WTC11 (cell line): ENCODE measurements around the gene TAL1. TPM values are rescaled to one million over a fixed set of nuclear protein-coding genes. Genes with fewer than 3 reads are reported as not detected.

Experiments used
- ATAC-seq: fragments of 200-7000 bp; cut with Tn5 transposase; 2 replicates; pipeline ENCODE4 v1.10.0; 2021; ENCODE audit warnings: mild to moderate bottlenecking, moderate library complexity
- CTCF ChIA-PET: fragments of 300-600 bp; sonication (Branson Sonifier 250); formaldehyde crosslinking; loops from one replicate; lab custom pipeline; 2021; ENCODE audit warnings: antibody characterized with exemption; lab: Charles Lee
- POLR2A ChIA-PET: fragments of 350-600 bp; sonication (Branson Sonifier 250); formaldehyde crosslinking; loops from one replicate; lab custom pipeline; 2021; ENCODE audit warnings: antibody characterized with exemption; lab: Charles Lee
- DNase-seq: peaks from one replicate; pipeline ENCODE4 v3.0.0; 2021; ENCODE audit warnings: low spot score
- H3K27ac Mint-ChIP-seq: 2 replicates; pipeline ENCODE4 v1.8.0; 2021; ENCODE audit warnings: mixed read lengths
- H3K27me3 Mint-ChIP-seq: 2 replicates; pipeline ENCODE4 v1.8.0; 2021; ENCODE audit warnings: low read depth, mild to moderate bottlenecking, moderate library complexity, mixed read lengths
- H3K36me3 Mint-ChIP-seq: 2 replicates; pipeline ENCODE4 v1.8.0; 2021; ENCODE audit warnings: mixed read lengths
- H3K4me1 Mint-ChIP-seq: 2 replicates; pipeline ENCODE4 v1.8.0; 2022; ENCODE audit warnings: mixed read lengths
- H3K4me3 Mint-ChIP-seq: 2 replicates; pipeline ENCODE4 v1.8.0; 2021; ENCODE audit warnings: mild to moderate bottlenecking, moderate library complexity, mixed read lengths
- H3K9me3 Mint-ChIP-seq: 2 replicates; pipeline ENCODE4 v1.8.0; 2021; ENCODE audit warnings: mixed read lengths
- ATF3 ChIP-seq: sonication (generic); formaldehyde crosslinking; conservative IDR thresholded peaks from 2 replicates; pipeline ENCODE4 v1.8.1; 2022; ENCODE audit warnings: mild to moderate bottlenecking, missing genetic modification reagents
- CREB1 ChIP-seq: sonication (generic); formaldehyde crosslinking; IDR thresholded peaks from 2 replicates; pipeline ENCODE4 v1.8.0; 2023; ENCODE audit warnings: mild to moderate bottlenecking, missing genetic modification reagents
- E2F4 ChIP-seq: sonication (generic); formaldehyde crosslinking; IDR thresholded peaks from 2 replicates; pipeline ENCODE4 v1.8.1; 2022; ENCODE audit warnings: low read depth, mild to moderate bottlenecking, moderate library complexity, missing genetic modification reagents, borderline replicate concordance
- ETV6 ChIP-seq: sonication (generic); formaldehyde crosslinking; IDR thresholded peaks from 2 replicates; pipeline ENCODE4 v1.8.1; 2022; ENCODE audit warnings: mild to moderate bottlenecking, missing genetic modification reagents
- FOXK1 ChIP-seq: sonication (generic); formaldehyde crosslinking; IDR thresholded peaks from 2 replicates; pipeline ENCODE4 v1.8.0; 2022; ENCODE audit warnings: mild to moderate bottlenecking, moderate library complexity, missing genetic modification reagents
- JAZF1 ChIP-seq: fragments of 250-450 bp; sonication (Bioruptor Pico); IDR thresholded peaks from 2 replicates; pipeline ENCODE4 v1.9.0; 2021; ENCODE audit warnings: moderate library complexity, mild to moderate bottlenecking, inconsistent platforms
- MLX ChIP-seq: sonication (generic); formaldehyde crosslinking; IDR thresholded peaks from 2 replicates; pipeline ENCODE4 v1.8.1; 2023; ENCODE audit warnings: mild to moderate bottlenecking, missing genetic modification reagents, moderate library complexity
- NFATC4 ChIP-seq: fragments of 250-450 bp; sonication (Bioruptor Pico); IDR thresholded peaks from 2 replicates; pipeline ENCODE4 v1.9.0; 2021; ENCODE audit warnings: mild to moderate bottlenecking
- NFYB ChIP-seq: sonication (generic); formaldehyde crosslinking; conservative IDR thresholded peaks from 2 replicates; pipeline ENCODE4 v1.8.0; 2022; ENCODE audit warnings: low read depth, missing genetic modification reagents
- NR1H2 ChIP-seq: sonication (generic); formaldehyde crosslinking; IDR thresholded peaks from 2 replicates; pipeline ENCODE4 v1.9.0; 2021; ENCODE audit warnings: mild to moderate bottlenecking, moderate library complexity, missing genetic modification reagents
- OVOL2 ChIP-seq: fragments of 250-450 bp; sonication (Bioruptor Pico); IDR thresholded peaks from 2 replicates; pipeline ENCODE4 v1.9.0; 2021; ENCODE audit warnings: mild to moderate bottlenecking, borderline replicate concordance
- SMAD3 ChIP-seq: sonication (generic); formaldehyde crosslinking; IDR thresholded peaks from 2 replicates; pipeline ENCODE4 v1.8.0; 2022; ENCODE audit warnings: missing genetic modification reagents, mild to moderate bottlenecking, borderline replicate concordance
- SMAD4 ChIP-seq: sonication (generic); formaldehyde crosslinking; IDR thresholded peaks from 2 replicates; pipeline ENCODE4 v1.8.0; 2022; ENCODE audit warnings: mild to moderate bottlenecking, missing genetic modification reagents
- STAT6 ChIP-seq: sonication (generic); formaldehyde crosslinking; conservative IDR thresholded peaks from 2 replicates; pipeline ENCODE4 v1.8.1; 2023; ENCODE audit warnings: mild to moderate bottlenecking, low read depth, missing genetic modification reagents, moderate library complexity
- TEAD4 ChIP-seq: sonication (generic); formaldehyde crosslinking; IDR thresholded peaks from 2 replicates; pipeline ENCODE4 v1.8.0; 2022; ENCODE audit warnings: mild to moderate bottlenecking, missing genetic modification reagents
- TP53 ChIP-seq: sonication (generic); formaldehyde crosslinking; IDR thresholded peaks from 2 replicates; pipeline ENCODE4 v1.8.1; 2023; ENCODE audit warnings: mild to moderate bottlenecking, missing genetic modification reagents
- USF1 ChIP-seq: sonication (generic); formaldehyde crosslinking; IDR thresholded peaks from 2 replicates; pipeline ENCODE4 v1.8.0; 2022; ENCODE audit warnings: mild to moderate bottlenecking, missing genetic modification reagents
- ZNF138 ChIP-seq: sonication (generic); formaldehyde crosslinking; conservative IDR thresholded peaks from 2 replicates; pipeline ENCODE4 v1.8.1; 2022; ENCODE audit warnings: mild to moderate bottlenecking, moderate library complexity, missing genetic modification reagents
- total RNA-seq: library from RNA; stranded (reverse); gene quantifications from 3 replicates; pipeline ENCODE4 v1.2.3, GENCODE V29; 2021
- TF ChIP-seq, protein P1 (sequence below): sonication (generic); formaldehyde crosslinking; IDR thresholded peaks from 2 replicates; pipeline ENCODE4 v1.8.1; 2022; ENCODE audit warnings: missing genetic modification reagents, borderline replicate concordance

Gene TAL1
- total RNA-seq, 1 experiment from 2014 or later = 0.63 TPM

DNA sequence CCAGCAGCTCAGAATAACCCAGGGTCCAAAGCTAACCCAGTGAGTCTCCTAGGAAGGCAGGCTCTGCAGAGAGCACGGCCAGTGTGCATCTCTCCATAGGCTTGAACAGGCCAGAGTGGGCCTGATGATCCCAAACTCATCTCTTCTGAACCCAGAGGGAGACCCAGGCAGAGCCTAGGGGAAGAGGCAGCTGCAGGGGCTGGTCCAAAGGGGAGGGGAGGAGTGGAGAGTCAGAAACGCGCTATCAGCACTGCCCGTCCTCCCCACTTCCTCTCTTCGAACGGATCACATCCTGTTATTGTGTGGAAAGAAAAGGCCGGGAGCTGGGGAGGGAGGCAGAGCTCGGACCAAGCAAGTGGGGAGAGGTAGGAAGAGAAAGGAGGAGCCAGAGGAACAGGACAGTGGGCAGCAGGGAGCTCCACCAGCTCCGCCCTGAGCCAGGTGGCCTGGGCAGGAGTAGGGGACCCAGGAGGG lies 20.2 kb downstream of the TAL1 start (continued):
- no peak for TF ChIP-seq JAZF1

- ChIA-PET CTCF (interaction anchor here (0.5 to 3.3 kb wide), 4 partner anchors 9 to 51 kb away, joined by 3 to 26 read pairs (median 5); no protein-coding TSS in a partner anchor), POLR2A (no interaction called here)
- Mint-ChIP-seq H3K27ac (no peak overlapping the region), H3K36me3 (no peaks in the 10 kb centered on the region), H3K4me3 (no peak overlapping the region), H3K9me3 (no peaks in the 10 kb centered on the region), H3K4me1 (peaks cover 36% of the 10 kb centered on the region), H3K27me3 (peaks cover 50% of the 10 kb centered on the region)
- no peak for ATAC-seq
- no peak for DNase-seq
- TF ChIP-seq CREB1 (CRISPR knock-in tag) (no peak), TEAD4 (no peak), E2F4 (CRISPR knock-in tag) (no peak), NFYB (no peak), TP53 (CRISPR knock-in tag) (no peak), USF1 (CRISPR knock-in tag) (no peak), NFATC4 (CRISPR knock-in tag) (no peak), OVOL2 (CRISPR knock-in tag) (no peak)
Measured at GRCh38 chr1:47210666-47211065, 21.4 kb downstream of the TAL1 start.

DNA sequence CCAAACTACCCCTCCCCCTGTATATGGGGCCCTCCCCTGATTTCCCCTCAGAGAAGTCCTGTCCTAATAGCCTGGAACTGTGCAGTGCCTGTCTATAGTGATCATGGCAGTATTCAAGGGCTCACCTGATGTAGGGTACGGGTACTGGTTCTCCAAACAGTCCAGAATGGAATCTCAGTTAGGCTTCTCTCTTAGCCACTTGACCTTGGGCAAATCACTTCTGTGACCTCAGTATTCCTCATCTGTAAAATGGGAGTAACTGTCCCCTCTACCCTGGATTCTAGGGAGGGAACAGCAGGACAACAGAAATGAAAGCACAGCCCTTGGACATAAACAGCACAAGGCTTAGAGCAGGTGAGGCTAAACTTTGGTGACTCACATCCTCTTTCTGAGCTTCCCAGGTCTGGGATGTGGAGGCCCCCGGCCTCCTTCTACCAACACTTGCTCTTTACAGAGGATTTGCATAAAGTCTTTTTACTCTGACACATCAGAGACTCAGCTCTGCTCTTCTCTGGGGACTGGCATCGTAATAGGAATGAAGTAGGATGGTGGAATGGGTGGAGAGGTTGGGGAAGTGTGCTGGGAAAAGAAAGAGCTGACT lies 22.2 kb downstream of the TAL1 start:
- H3K4me1 Mint-ChIP-seq = peaks cover 36% of the 10 kb centered on the region
- no peak overlapping the region for H3K27ac Mint-ChIP-seq
- ChIA-PET POLR2A (no interaction called here), CTCF (interaction anchor here (0.5 to 3.3 kb wide), 4 partner anchors 8 to 51 kb away, joined by 3 to 26 read pairs (median 5); no protein-coding TSS in a partner anchor)
- no peaks in the 10 kb centered on the region for H3K36me3 Mint-ChIP-seq
- peaks cover 56% of the 10 kb centered on the region for H3K27me3 Mint-ChIP-seq
- no peak for ATAC-seq
- TF ChIP-seq ATF3 (CRISPR knock-in tag) (no peak), STAT6 (CRISPR knock-in tag) (no peak), NFYB (no peak), ETV6 (CRISPR knock-in tag) (no peak), ZNF138 (CRISPR knock-in tag) (no peak), SMAD3 (no peak), NR1H2 (no peak), SMAD4 (no peak), FOXK1 (CRISPR knock-in tag) (no peak), MLX (no peak)
- TF ChIP-seq, protein P1, sequence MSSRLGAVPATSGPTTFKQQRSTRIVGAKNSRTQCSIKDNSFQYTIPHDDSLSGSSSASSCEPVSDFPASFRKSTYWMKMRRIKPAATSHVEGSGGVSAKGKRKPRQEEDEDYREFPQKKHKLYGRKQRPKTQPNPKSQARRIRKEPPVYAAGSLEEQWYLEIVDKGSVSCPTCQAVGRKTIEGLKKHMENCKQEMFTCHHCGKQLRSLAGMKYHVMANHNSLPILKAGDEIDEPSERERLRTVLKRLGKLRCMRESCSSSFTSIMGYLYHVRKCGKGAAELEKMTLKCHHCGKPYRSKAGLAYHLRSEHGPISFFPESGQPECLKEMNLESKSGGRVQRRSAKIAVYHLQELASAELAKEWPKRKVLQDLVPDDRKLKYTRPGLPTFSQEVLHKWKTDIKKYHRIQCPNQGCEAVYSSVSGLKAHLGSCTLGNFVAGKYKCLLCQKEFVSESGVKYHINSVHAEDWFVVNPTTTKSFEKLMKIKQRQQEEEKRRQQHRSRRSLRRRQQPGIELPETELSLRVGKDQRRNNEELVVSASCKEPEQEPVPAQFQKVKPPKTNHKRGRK (CRISPR knock-in tag) = no peak
- no peaks in the 10 kb centered on the region for H3K9me3 Mint-ChIP-seq
- H3K4me3 Mint-ChIP-seq = no peak overlapping the region
- DNase-seq = no peak
